ENCODE results near the gene NCKAP1.

NCKAP1 gene

DNA sequence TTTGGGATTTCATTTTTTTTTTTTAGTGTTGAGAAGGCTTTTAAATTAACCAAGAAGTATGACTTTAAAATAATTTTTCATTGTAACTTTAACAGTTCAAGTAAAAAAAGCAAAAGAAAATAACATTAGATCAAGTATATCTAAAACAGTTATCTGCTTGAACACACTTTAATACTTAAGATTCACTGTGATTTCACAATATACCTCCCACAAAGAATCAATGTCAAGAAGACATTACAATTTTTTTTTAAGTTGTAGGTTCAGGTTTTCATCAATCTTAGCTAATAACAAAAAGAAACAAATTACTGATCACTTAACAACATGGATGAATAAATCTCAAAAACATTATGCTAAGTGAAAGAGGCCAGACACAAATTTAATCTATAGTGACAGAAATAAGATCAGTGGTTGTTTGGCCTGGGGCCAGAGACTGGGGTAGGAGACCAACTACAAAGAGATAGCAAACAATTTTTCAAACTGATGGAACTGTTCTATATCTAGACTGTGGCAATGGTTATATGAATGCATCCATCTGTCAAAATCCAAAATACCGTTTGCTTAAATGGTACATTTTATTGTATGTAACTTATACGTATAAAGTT lies 97.0 kb downstream of the NCKAP1 start:
- DNase-seq (ENCODE audit: low read depth): no peak
- H3K4me3 ChIP-seq (ENCODE audit: low read depth, low read length): no peak overlapping the region
- TF ChIP-seq CTCF (IDR thresholded peaks at IDR 0.05; ENCODE audit: insufficient read depth, low read depth, low read length, missing control alignments): no peak

DNA sequence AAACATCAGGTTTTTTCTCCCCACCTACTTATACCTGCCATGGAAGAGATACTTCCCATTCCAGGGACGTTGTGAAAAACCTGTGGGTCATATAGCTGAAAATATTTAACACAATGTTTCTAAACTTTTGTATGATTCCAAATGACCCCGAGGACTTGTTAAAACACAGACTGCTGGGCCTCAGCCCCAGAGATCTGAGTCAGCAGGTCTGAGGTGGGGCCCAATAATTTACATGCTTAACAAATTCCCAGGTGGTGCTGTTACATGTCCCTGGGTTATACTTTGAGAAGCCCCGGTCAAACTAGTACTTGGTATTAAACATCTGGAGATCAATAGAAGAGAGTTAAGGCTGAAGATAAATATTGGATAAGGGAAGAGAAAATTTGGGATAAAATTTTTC lies 100.4 kb downstream of the NCKAP1 start:
- no peak overlapping the region for H3K4me3 ChIP-seq (ENCODE audit: low read depth, low read length)
- TF ChIP-seq CTCF (IDR thresholded peaks at IDR 0.05; ENCODE audit: insufficient read depth, low read depth, low read length, missing control alignments): no peak
- DNase-seq (ENCODE audit: low read depth): no peak

DNA sequence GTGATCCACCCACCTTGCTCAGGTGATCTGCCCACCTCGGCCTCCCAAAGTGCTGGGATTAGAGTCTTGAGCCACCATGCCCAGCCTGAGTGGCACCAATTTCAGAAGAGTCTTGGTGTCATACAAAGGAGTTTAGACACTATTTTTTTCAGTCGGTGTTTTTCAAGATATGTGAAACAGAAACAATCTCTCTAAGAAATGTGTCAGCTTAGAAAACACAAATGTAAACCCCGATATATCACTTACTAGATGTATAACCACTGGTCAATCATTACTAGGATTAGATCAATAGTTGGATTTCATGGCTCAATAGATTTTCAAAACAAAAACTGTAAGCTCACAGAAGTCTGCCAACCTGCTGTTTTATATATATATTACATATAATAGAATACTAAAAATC lies 104.6 kb downstream of the NCKAP1 start:
- H3K4me3 ChIP-seq (ENCODE audit: low read depth, low read length): no peak overlapping the region
- no peak for TF ChIP-seq CTCF (IDR thresholded peaks at IDR 0.05; ENCODE audit: insufficient read depth, low read depth, low read length, missing control alignments)
- DNase-seq (ENCODE audit: low read depth): no peak

- no peak for DNase-seq (ENCODE audit: low read depth)
- no peak overlapping the region for H3K4me3 ChIP-seq (ENCODE audit: low read depth, low read length)
- TF ChIP-seq CTCF (IDR thresholded peaks at IDR 0.05; ENCODE audit: insufficient read depth, low read depth, low read length, missing control alignments): no peak
Observed at GRCh38 chr2:182929972-182930371, 108.3 kb downstream of the NCKAP1 start.

DNA sequence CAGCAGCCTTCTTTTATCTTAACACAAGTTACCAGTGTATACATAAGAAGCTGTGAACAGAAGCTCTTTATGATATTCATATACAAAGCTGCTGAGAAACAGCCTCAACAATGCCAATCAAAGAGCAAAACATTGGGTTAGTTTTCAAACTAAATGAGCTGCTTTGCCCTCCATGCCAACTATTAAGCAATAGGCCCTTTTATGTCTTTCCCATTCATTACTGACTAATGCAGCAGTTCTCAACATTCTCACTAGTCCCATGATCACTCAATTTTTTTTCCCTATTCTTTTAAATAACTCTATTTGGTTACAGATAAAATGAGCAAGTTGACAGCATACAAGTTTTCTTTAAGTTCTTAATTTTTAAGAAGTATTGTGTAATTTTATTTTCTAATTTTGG lies 114.0 kb downstream of the NCKAP1 start:
- DNase-seq (ENCODE audit: low read depth): no peak
- TF ChIP-seq CTCF (IDR thresholded peaks at IDR 0.05; ENCODE audit: insufficient read depth, low read depth, low read length, missing control alignments): no peak

GRCh38 chr2:182921234-182921633 lies 117.0 kb downstream of the NCKAP1 start:
- peak; percentile 8 for DNase-seq (ENCODE audit: low read depth)
- H3K4me3 ChIP-seq (ENCODE audit: low read depth, low read length): no peak overlapping the region
- TF ChIP-seq CTCF (IDR thresholded peaks at IDR 0.05; ENCODE audit: insufficient read depth, low read depth, low read length, missing control alignments): no peak

More for the DNA sequence above, 114.0 kb downstream of the NCKAP1 start:
- no peak overlapping the region for H3K4me3 ChIP-seq (ENCODE audit: low read depth, low read length)

- DNase-seq (ENCODE audit: low read depth): peak; percentile 45
- no peak for TF ChIP-seq CTCF (IDR thresholded peaks at IDR 0.05; ENCODE audit: insufficient read depth, low read depth, low read length, missing control alignments)
- no peak overlapping the region for H3K4me3 ChIP-seq (ENCODE audit: low read depth, low read length)
Observed at GRCh38 chr2:182920631-182921056, 117.6 kb downstream of the NCKAP1 start.

Data from GM12865 (cell line).